GM18858 (cell line): ENCODE data around the gene CAPSL.
"Not testable (repeated sequence)": the region's sequence is repeated elsewhere in the genome, so short reads cannot be mapped to it uniquely, and the experiment has no call there.

ENCODE experiments used
- ATAC-seq: cut with Tn5 transposase; IDR thresholded peaks from one replicate; pipeline ENCODE4 v1.9.1; 2021; ENCODE audit not compliant: unreplicated experiment

The CAPSL gene

GRCh38 chr5:35877655-35878054, 60.8 kb downstream of the CAPSL start:
- no peak for ATAC-seq

GRCh38 chr5:35876922-35877321, 61.5 kb downstream of the CAPSL start:
- ATAC-seq, result no peak

GRCh38 chr5:35876454-35876853, 62.0 kb downstream of the CAPSL start:
- no peak for ATAC-seq

GRCh38 chr5:35870605-35871004, 67.8 kb downstream of the CAPSL start:
- no peak for ATAC-seq

- no peak for ATAC-seq
Measured at GRCh38 chr5:35869685-35870277, 68.6 kb downstream of the CAPSL start.

GRCh38 chr5:35867998-35868397, 70.4 kb downstream of the CAPSL start:
- ATAC-seq, result no peak

- ATAC-seq, result no peak
Measured at GRCh38 chr5:35863159-35863558, 75.3 kb downstream of the CAPSL start.

GRCh38 chr5:35862126-35862525, 76.3 kb downstream of the CAPSL start:
- no peak for ATAC-seq

- ATAC-seq, result no peak
Measured at GRCh38 chr5:35861718-35862117, 76.7 kb downstream of the CAPSL start.

- no peak for ATAC-seq
Measured at GRCh38 chr5:35860686-35861085, 77.7 kb downstream of the CAPSL start.

- ATAC-seq, result no peak
Measured at GRCh38 chr5:35859101-35859661, 79.2 kb downstream of the CAPSL start.

- ATAC-seq, result no peak
Measured at GRCh38 chr5:35857606-35858205, 80.7 kb downstream of the CAPSL start.

GRCh38 chr5:35856765-35857351, 81.6 kb downstream of the CAPSL start, which contains the start of gene IL7R:
Gene IL7R (plus strand): TSS chr5:35856891. CDS start chr5:35856978, 87 bp downstream.
- ATAC-seq, result peak; percentile 44

GRCh38 chr5:35856186-35856764, 82.1 kb downstream of the CAPSL start:
- ATAC-seq, result not testable (repeated sequence)

GRCh38 chr5:35855187-35855586, 83.2 kb downstream of the CAPSL start:
- ATAC-seq, result no peak
